Activated T-cell treated with anti-CD3 and anti-CD28 coated beads, Interleukin-2, amount 50 U/mL, for 48 hours (primary cell): Measurements from ENCODE around the gene VSIR.

ENCODE experiments used
- DNase-seq, 2 experiments: peaks; one replicate each; pipeline ENCODE4 v3.0.0-alpha.2; 2020

The VSIR gene

GRCh38 chr10:71763352-71764127, 9.8 kb downstream of the VSIR start:
- no peak for DNase-seq

- DNase-seq: no peak
Measured at GRCh38 chr10:71762324-71762723, 11.0 kb downstream of the VSIR start.

GRCh38 chr10:71761541-71762113, 11.7 kb downstream of the VSIR start:
- no peak for DNase-seq

- DNase-seq: peak in 1 of 2 experiments; percentile 66
Measured at GRCh38 chr10:71761105-71761511, 12.2 kb downstream of the VSIR start.

GRCh38 chr10:71757399-71757922, 15.9 kb downstream of the VSIR start:
- DNase-seq: peak in 1 of 2 experiments; percentile 37

GRCh38 chr10:71756311-71757191, 16.8 kb downstream of the VSIR start:
- DNase-seq: peak in 1 of 2 experiments; percentile 35

- DNase-seq: no peak
Measured at GRCh38 chr10:71755179-71755879, 18.0 kb downstream of the VSIR start.

GRCh38 chr10:71754562-71754961, 18.8 kb downstream of the VSIR start:
- DNase-seq: no peak

- no peak for DNase-seq
Measured at GRCh38 chr10:71753960-71754505, 19.3 kb downstream of the VSIR start.

- DNase-seq: no peak
Measured at GRCh38 chr10:71753091-71753959, 20.0 kb downstream of the VSIR start.

- DNase-seq: no peak
Measured at GRCh38 chr10:71752391-71753090, 20.8 kb downstream of the VSIR start.

- DNase-seq: no peak
Measured at GRCh38 chr10:71751515-71752224, 21.6 kb downstream of the VSIR start.

GRCh38 chr10:71750986-71751385, 22.3 kb downstream of the VSIR start:
- no peak for DNase-seq

GRCh38 chr10:71750124-71750841, 23.0 kb downstream of the VSIR start:
- no peak for DNase-seq

- DNase-seq: no peak
Measured at GRCh38 chr10:71749396-71749795, 23.9 kb downstream of the VSIR start.

GRCh38 chr10:71748671-71749191, 24.6 kb downstream of the VSIR start:
- peak; percentile 78 to 85 for DNase-seq

GRCh38 chr10:71747551-71748523, 25.5 kb downstream of the VSIR start:
- no peak for DNase-seq

GRCh38 chr10:71747039-71747531, 26.2 kb downstream of the VSIR start:
- no peak for DNase-seq
